ENCODE measurements around the gene ANKS1B.

- TF ChIP-seq POLR2A (IDR thresholded peaks at IDR 0.05; ENCODE audit: low read length) (no peak), GATA1 (IDR thresholded peaks at IDR 0.05; ENCODE audit: low read depth, low read length) (no peak)
These were observed 928.5 kb downstream of the ANKS1B start for GRCh38 chr12:99056186-99056585.

Measured in erythroblast (primary cell).